ENCODE results near the gene DIS3L2.
A peak's percentile ranks its signal among the peaks of the same experiment; 100 is the strongest.

DIS3L2 gene

DNA sequence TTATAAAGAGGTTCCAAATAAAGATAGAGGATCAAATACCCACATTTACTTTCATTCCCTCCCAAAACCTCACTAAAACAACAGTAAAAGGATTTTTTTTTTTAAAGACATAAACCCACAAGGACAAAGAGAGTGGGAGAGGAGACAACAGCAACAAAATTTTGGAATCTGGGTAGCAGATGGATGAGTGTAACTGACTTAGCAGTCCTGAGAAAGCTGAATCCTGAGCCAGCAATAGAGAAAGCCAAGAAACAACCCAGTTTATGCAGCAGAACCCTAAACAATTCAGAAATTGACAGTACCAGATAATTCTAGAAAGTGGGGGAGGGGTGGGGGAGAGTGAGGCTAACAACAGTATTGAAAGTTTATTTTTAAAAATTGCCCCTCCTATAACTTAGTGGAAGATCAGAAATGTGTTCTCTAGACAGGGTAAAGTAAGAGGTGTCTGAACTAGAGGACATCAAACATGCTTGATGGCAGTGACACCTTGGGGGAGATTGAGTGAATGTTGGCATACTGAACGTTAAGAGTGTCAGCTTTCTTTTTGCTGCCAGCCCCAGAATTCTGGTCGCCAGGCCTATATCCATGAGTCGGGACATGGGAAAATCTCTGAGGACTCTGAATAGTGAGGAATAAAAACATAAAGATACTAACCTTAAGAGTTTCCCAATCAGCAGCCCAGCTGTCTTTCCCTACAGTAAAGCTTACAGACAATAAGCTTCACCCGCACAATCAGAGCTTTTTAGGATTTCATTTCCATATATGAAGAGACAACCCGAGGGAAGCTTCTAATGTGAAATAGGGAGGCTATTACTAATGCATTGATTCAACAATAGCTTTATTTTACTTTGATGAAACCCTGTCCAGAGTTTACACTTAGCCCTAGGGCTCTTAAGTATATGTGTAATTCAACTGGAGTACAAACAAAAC lies 289.0 kb downstream of the DIS3L2 start:
- H4K5ac ChIP-seq (ENCODE audit: low read length) = no peak overlapping the region
- no peaks in the 10 kb centered on the region for H3K4me1 ChIP-seq (ENCODE audit: control insufficient read depth, low read depth, low read length)
- H3K4ac ChIP-seq (ENCODE audit: low read depth, low read length) = no peak overlapping the region
- no peaks in the 10 kb centered on the region for H3K79me2 ChIP-seq (ENCODE audit: control insufficient read depth, insufficient read depth, low read length)
- H3K36me3 ChIP-seq (ENCODE audit: control insufficient read depth, insufficient read depth, low read length) = no peaks in the 10 kb centered on the region
- no peak overlapping the region for H2BK5ac ChIP-seq (ENCODE audit: low read length)
- H4K8ac ChIP-seq (ENCODE audit: low read depth, low read length) = peak overlapping the region; percentile 79
- no peak overlapping the region for H3K23ac ChIP-seq (ENCODE audit: low read length)
- H3K79me1 ChIP-seq (ENCODE audit: low read length) = no peaks in the 10 kb centered on the region
- H3K27ac ChIP-seq (ENCODE audit: low read depth, low read length) = no peak overlapping the region
- no peaks in the 10 kb centered on the region for H3K27me3 ChIP-seq (ENCODE audit: insufficient read depth, low read length, poor library complexity)
- no peak overlapping the region for H2BK120ac ChIP-seq (ENCODE audit: low read depth, low read length)
- H3K4me3 ChIP-seq (ENCODE audit: low read length) = no peak overlapping the region
- DNase-seq = no peak
- no peak overlapping the region for H3K9ac ChIP-seq (ENCODE audit: low read length)
- H2BK15ac ChIP-seq (replicated peaks; ENCODE audit: low read depth) = no peak overlapping the region
- WGBS (ENCODE audit: extremely low coverage, insufficient coverage, low lambda C conversion rate) = no CpG with 5 or more reads among the region's 5 CpGs
- no peak overlapping the region for H3K4me2 ChIP-seq (ENCODE audit: low read length)
- no peak overlapping the region for H3K56ac ChIP-seq (ENCODE audit: low read length)
- H2AK5ac ChIP-seq (ENCODE audit: low read length) = no peak overlapping the region
- H3K18ac ChIP-seq (ENCODE audit: low read length) = no peak overlapping the region

DNA sequence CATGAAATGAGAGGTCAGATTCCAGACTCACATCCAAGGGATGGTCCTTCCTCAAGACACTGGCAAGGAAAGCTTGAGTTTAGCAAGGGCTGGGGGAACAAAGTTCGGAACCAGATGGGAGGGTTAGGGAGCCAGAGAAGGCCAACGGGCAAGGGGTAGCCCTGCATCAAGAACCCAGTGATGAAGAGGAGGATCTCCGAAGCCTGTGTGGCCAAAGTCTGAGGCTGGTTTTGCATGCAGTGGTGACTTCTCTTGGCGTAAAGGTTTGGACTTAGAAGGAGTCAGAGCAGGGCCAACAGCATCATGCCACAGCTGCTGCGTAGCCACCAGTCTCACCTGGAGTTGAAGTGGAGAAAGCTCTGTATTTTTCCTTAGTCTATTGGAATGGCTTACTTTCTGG lies 293.5 kb downstream of the DIS3L2 start:
- Histone ChIP-seq H2AK5ac (ENCODE audit: low read length) (no peak overlapping the region), H4K5ac (ENCODE audit: low read length) (no peak overlapping the region), H4K8ac (ENCODE audit: low read depth, low read length) (no peak overlapping the region), H3K36me3 (ENCODE audit: control insufficient read depth, insufficient read depth, low read length) (no peaks in the 10 kb centered on the region), H2BK15ac (replicated peaks; ENCODE audit: low read depth) (no peak overlapping the region), H3K79me1 (ENCODE audit: low read length) (no peaks in the 10 kb centered on the region), H3K27me3 (ENCODE audit: insufficient read depth, low read length, poor library complexity) (no peaks in the 10 kb centered on the region), H3K23ac (ENCODE audit: low read length) (no peak overlapping the region), H3K4me2 (ENCODE audit: low read length) (no peak overlapping the region), H2BK120ac (ENCODE audit: low read depth, low read length) (no peak overlapping the region), H3K4me3 (ENCODE audit: low read length) (no peak overlapping the region), H3K56ac (ENCODE audit: low read length) (no peak overlapping the region), H3K9ac (ENCODE audit: low read length) (no peak overlapping the region), H3K4ac (ENCODE audit: low read depth, low read length) (no peak overlapping the region), H3K79me2 (ENCODE audit: control insufficient read depth, insufficient read depth, low read length) (no peaks in the 10 kb centered on the region), H2BK5ac (ENCODE audit: low read length) (no peak overlapping the region), H3K27ac (ENCODE audit: low read depth, low read length) (no peak overlapping the region), H3K18ac (ENCODE audit: low read length) (no peak overlapping the region), H3K4me1 (ENCODE audit: control insufficient read depth, low read depth, low read length) (no peaks in the 10 kb centered on the region)
- DNase-seq = no peak
- WGBS (ENCODE audit: extremely low coverage, insufficient coverage, low lambda C conversion rate) = no CpG with 5 or more reads among the region's 5 CpGs

DNA sequence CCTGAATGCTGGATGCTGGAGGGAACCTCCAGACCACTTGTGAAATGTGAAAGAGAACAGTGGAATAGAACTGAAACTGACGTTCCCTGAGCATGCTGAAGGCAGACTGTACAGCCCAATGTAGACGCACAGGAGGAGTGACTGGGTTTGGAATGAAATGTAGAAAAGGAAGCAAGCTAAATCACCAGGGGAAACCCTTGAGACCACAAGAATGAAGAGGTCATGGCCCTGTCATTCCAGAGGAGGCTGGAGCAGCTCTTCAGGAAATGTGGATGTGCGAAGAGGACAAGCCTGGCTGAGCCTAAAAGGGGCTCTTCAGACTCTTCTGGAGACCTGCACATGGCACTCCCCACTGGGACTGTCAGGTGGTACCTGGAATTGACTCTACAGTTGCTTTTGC lies 298.6 kb downstream of the DIS3L2 start:
- no peak overlapping the region for H3K4me2 ChIP-seq (ENCODE audit: low read length)
- H2AK5ac ChIP-seq (ENCODE audit: low read length) = no peak overlapping the region
- no CpG with 5 or more reads among the region's 3 CpGs for WGBS (ENCODE audit: extremely low coverage, insufficient coverage, low lambda C conversion rate)
- no peak overlapping the region for H3K56ac ChIP-seq (ENCODE audit: low read length)
- H4K8ac ChIP-seq (ENCODE audit: low read depth, low read length) = no peak overlapping the region
- no peaks in the 10 kb centered on the region for H3K27me3 ChIP-seq (ENCODE audit: insufficient read depth, low read length, poor library complexity)
- H4K5ac ChIP-seq (ENCODE audit: low read length) = no peak overlapping the region
- no peak overlapping the region for H3K4ac ChIP-seq (ENCODE audit: low read depth, low read length)
- no peaks in the 10 kb centered on the region for H3K36me3 ChIP-seq (ENCODE audit: control insufficient read depth, insufficient read depth, low read length)
- DNase-seq = no peak
- H2BK120ac ChIP-seq (ENCODE audit: low read depth, low read length) = no peak overlapping the region
- no peak overlapping the region for H2BK15ac ChIP-seq (replicated peaks; ENCODE audit: low read depth)
- H3K9ac ChIP-seq (ENCODE audit: low read length) = no peak overlapping the region
- H3K4me3 ChIP-seq (ENCODE audit: low read length) = no peak overlapping the region
- H3K4me1 ChIP-seq (ENCODE audit: control insufficient read depth, low read depth, low read length) = no peaks in the 10 kb centered on the region
- H3K18ac ChIP-seq (ENCODE audit: low read length) = no peak overlapping the region
- H3K79me2 ChIP-seq (ENCODE audit: control insufficient read depth, insufficient read depth, low read length) = no peaks in the 10 kb centered on the region
- H2BK5ac ChIP-seq (ENCODE audit: low read length) = no peak overlapping the region
- H3K79me1 ChIP-seq (ENCODE audit: low read length) = no peaks in the 10 kb centered on the region
- H3K27ac ChIP-seq (ENCODE audit: low read depth, low read length) = no peak overlapping the region
- H3K23ac ChIP-seq (ENCODE audit: low read length) = no peak overlapping the region

DNA sequence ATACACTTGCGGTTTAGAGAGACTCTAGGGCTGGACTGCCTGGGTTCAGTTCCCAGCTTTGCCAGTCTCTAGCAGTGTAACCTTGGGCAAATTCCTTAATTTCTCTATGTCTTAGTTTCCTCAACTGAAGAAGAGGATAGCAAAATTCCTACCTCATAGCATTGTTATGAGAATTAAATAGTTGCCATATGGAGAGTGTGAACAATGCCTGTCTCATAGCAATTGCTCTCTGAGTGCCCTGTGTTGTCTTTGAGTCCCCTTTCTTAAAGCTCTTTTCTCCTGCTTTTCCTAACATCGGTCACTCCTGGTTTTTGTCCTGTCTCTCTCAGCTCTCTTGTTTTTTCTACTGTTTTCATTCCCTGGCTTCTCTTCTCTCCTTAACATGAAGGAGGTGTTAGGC lies 300.3 kb downstream of the DIS3L2 start:
- no peak overlapping the region for H3K27ac ChIP-seq (ENCODE audit: low read depth, low read length)
- no peak overlapping the region for H2AK5ac ChIP-seq (ENCODE audit: low read length)
- no peak overlapping the region for H3K9ac ChIP-seq (ENCODE audit: low read length)
- no peaks in the 10 kb centered on the region for H3K4me1 ChIP-seq (ENCODE audit: control insufficient read depth, low read depth, low read length)
- no peak overlapping the region for H4K8ac ChIP-seq (ENCODE audit: low read depth, low read length)
- no peak overlapping the region for H2BK15ac ChIP-seq (replicated peaks; ENCODE audit: low read depth)
- no CpG with 5 or more reads among the region's 2 CpGs for WGBS (ENCODE audit: extremely low coverage, insufficient coverage, low lambda C conversion rate)
- H3K79me1 ChIP-seq (ENCODE audit: low read length) = no peaks in the 10 kb centered on the region
- no peak overlapping the region for H3K4me2 ChIP-seq (ENCODE audit: low read length)
- H3K56ac ChIP-seq (ENCODE audit: low read length) = no peak overlapping the region
- no peak overlapping the region for H2BK5ac ChIP-seq (ENCODE audit: low read length)
- no peak overlapping the region for H4K5ac ChIP-seq (ENCODE audit: low read length)
- H2BK120ac ChIP-seq (ENCODE audit: low read depth, low read length) = no peak overlapping the region
- H3K4ac ChIP-seq (ENCODE audit: low read depth, low read length) = no peak overlapping the region
- DNase-seq = no peak
- H3K79me2 ChIP-seq (ENCODE audit: control insufficient read depth, insufficient read depth, low read length) = no peaks in the 10 kb centered on the region
- no peak overlapping the region for H3K4me3 ChIP-seq (ENCODE audit: low read length)
- no peaks in the 10 kb centered on the region for H3K36me3 ChIP-seq (ENCODE audit: control insufficient read depth, insufficient read depth, low read length)
- H3K23ac ChIP-seq (ENCODE audit: low read length) = no peak overlapping the region
- no peaks in the 10 kb centered on the region for H3K27me3 ChIP-seq (ENCODE audit: insufficient read depth, low read length, poor library complexity)
- H3K18ac ChIP-seq (ENCODE audit: low read length) = no peak overlapping the region

DNA sequence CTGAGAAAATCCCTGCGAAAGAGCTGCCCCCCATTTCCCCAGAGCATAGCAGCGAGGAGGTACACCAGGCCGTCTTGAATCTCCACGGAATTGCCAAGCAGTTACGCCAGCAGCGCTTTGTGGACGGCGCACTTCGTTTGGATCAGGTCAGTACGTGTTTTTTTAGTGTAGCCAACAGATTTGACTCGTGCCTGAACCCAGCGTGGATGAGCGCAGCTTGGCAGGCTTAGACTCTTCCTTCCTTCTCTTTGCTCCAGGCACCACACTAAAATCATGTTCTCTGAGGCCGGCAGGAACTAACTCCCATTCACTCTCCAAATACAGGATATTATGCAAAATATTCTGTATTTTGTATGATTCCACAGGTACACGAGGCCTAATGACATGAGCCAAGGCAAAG lies 301.8 kb downstream of the DIS3L2 start:
- no peaks in the 10 kb centered on the region for H3K36me3 ChIP-seq (ENCODE audit: control insufficient read depth, insufficient read depth, low read length)
- H3K18ac ChIP-seq (ENCODE audit: low read length) = no peak overlapping the region
- DNase-seq = no peak
- H2BK15ac ChIP-seq (replicated peaks; ENCODE audit: low read depth) = no peak overlapping the region
- no peak overlapping the region for H2BK5ac ChIP-seq (ENCODE audit: low read length)
- no peaks in the 10 kb centered on the region for H3K79me1 ChIP-seq (ENCODE audit: low read length)
- no peak overlapping the region for H3K4ac ChIP-seq (ENCODE audit: low read depth, low read length)
- no peak overlapping the region for H3K4me2 ChIP-seq (ENCODE audit: low read length)
- WGBS (ENCODE audit: extremely low coverage, insufficient coverage, low lambda C conversion rate) = no CpG with 5 or more reads among the region's 15 CpGs
- no peak overlapping the region for H3K4me3 ChIP-seq (ENCODE audit: low read length)
- no peaks in the 10 kb centered on the region for H3K4me1 ChIP-seq (ENCODE audit: control insufficient read depth, low read depth, low read length)
- no peak overlapping the region for H3K27ac ChIP-seq (ENCODE audit: low read depth, low read length)
- H3K9ac ChIP-seq (ENCODE audit: low read length) = no peak overlapping the region
- no peak overlapping the region for H4K5ac ChIP-seq (ENCODE audit: low read length)
- no peaks in the 10 kb centered on the region for H3K27me3 ChIP-seq (ENCODE audit: insufficient read depth, low read length, poor library complexity)
- no peak overlapping the region for H3K23ac ChIP-seq (ENCODE audit: low read length)
- H4K8ac ChIP-seq (ENCODE audit: low read depth, low read length) = no peak overlapping the region
- H3K56ac ChIP-seq (ENCODE audit: low read length) = no peak overlapping the region
- H2BK120ac ChIP-seq (ENCODE audit: low read depth, low read length) = no peak overlapping the region
- H3K79me2 ChIP-seq (ENCODE audit: control insufficient read depth, insufficient read depth, low read length) = no peaks in the 10 kb centered on the region
- H2AK5ac ChIP-seq (ENCODE audit: low read length) = no peak overlapping the region

DNA sequence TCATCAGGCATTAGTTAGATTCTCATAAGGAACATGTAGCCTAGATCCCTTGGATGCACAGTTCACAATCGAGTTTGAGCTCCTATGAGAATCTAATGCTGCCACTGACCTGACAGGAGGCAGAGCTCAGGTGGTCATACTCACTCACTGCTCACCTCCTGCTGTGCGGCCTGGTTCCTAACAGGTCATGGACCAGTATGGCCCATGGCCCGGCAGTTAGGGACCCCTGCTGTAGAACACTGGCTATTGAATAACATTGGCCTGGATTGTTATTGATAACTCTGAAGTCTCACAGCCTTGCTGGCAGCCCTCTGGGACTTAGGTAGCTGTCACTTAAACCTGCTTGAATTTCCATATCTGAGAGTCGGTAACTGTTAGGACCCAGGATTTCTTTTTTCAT lies 302.6 kb downstream of the DIS3L2 start:
- no peak for DNase-seq
- H3K27ac ChIP-seq (ENCODE audit: low read depth, low read length) = no peak overlapping the region
- H3K36me3 ChIP-seq (ENCODE audit: control insufficient read depth, insufficient read depth, low read length) = no peaks in the 10 kb centered on the region
- WGBS (ENCODE audit: extremely low coverage, insufficient coverage, low lambda C conversion rate) = no CpG with 5 or more reads among the region's 4 CpGs
- no peaks in the 10 kb centered on the region for H3K79me1 ChIP-seq (ENCODE audit: low read length)
- H3K27me3 ChIP-seq (ENCODE audit: insufficient read depth, low read length, poor library complexity) = no peaks in the 10 kb centered on the region
- H2BK120ac ChIP-seq (ENCODE audit: low read depth, low read length) = no peak overlapping the region
- H4K5ac ChIP-seq (ENCODE audit: low read length) = no peak overlapping the region
- H3K4me1 ChIP-seq (ENCODE audit: control insufficient read depth, low read depth, low read length) = no peaks in the 10 kb centered on the region
- no peak overlapping the region for H3K4me3 ChIP-seq (ENCODE audit: low read length)
- H2AK5ac ChIP-seq (ENCODE audit: low read length) = no peak overlapping the region
- no peak overlapping the region for H2BK15ac ChIP-seq (replicated peaks; ENCODE audit: low read depth)
- no peaks in the 10 kb centered on the region for H3K79me2 ChIP-seq (ENCODE audit: control insufficient read depth, insufficient read depth, low read length)
- no peak overlapping the region for H3K56ac ChIP-seq (ENCODE audit: low read length)
- no peak overlapping the region for H2BK5ac ChIP-seq (ENCODE audit: low read length)
- H3K18ac ChIP-seq (ENCODE audit: low read length) = no peak overlapping the region
- H3K23ac ChIP-seq (ENCODE audit: low read length) = no peak overlapping the region
- no peak overlapping the region for H4K8ac ChIP-seq (ENCODE audit: low read depth, low read length)
- no peak overlapping the region for H3K9ac ChIP-seq (ENCODE audit: low read length)
- no peak overlapping the region for H3K4ac ChIP-seq (ENCODE audit: low read depth, low read length)
- H3K4me2 ChIP-seq (ENCODE audit: low read length) = no peak overlapping the region
